GM19240 (cell line): ENCODE measurements around the gene PPFIBP2.

ENCODE experiments used
- DNase-seq: peaks from one replicate; pipeline ENCODE4 v3.0.0; 2011; ENCODE audit warnings: low spot score; ENCODE audit not compliant: insufficient read length

PPFIBP2 gene

DNA sequence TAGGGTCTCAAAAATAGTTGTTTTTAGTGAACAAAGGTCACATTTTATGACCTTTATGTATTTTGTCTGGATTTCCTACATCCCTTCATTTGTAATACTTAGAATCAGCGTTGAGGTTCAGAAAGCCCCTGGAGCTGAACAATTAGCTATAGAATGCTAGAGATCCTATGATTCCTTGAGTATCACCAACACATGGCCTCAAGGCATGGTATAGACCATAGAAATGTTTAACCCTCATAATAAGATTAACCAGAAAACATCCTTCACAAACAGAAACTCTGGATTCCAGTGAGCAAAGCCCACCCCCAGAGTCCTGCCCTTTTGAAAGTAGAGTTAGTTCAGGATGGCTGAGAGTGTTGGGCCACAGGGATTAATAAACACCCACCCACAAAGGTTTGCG is 82.2 kb downstream of the PPFIBP2 start:
- DNase-seq: no peak

DNA sequence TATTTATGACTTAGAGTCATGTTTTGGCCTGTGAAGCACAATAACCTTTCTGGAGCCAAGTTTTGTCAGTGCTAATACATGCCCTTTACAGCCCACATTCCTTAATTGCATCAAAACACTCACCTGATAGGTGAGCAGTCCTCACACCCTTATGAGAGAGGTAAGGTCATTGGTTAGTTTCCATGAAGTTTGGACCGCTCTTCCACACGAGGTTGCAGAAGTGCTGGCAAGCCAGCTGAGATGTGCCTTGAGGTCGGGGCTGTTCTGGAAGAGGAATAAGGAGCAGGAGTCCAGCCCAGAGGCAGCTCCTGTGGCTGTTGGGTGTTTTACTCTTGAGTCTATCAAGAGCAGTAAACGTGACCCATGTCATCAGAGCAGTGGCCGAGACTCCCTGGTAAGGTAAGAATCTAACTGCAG is 83.2 kb downstream of the PPFIBP2 start:
- DNase-seq: no peak

GRCh38 chr11:7597620-7598019 is 83.8 kb downstream of the PPFIBP2 start:
- DNase-seq: no peak

- no peak for DNase-seq
Observed at GRCh38 chr11:7599209-7599608, 85.4 kb downstream of the PPFIBP2 start.

- DNase-seq: no peak
Observed at GRCh38 chr11:7600205-7600775, 86.5 kb downstream of the PPFIBP2 start.

GRCh38 chr11:7603031-7603781 is 89.4 kb downstream of the PPFIBP2 start:
- no peak for DNase-seq

DNA sequence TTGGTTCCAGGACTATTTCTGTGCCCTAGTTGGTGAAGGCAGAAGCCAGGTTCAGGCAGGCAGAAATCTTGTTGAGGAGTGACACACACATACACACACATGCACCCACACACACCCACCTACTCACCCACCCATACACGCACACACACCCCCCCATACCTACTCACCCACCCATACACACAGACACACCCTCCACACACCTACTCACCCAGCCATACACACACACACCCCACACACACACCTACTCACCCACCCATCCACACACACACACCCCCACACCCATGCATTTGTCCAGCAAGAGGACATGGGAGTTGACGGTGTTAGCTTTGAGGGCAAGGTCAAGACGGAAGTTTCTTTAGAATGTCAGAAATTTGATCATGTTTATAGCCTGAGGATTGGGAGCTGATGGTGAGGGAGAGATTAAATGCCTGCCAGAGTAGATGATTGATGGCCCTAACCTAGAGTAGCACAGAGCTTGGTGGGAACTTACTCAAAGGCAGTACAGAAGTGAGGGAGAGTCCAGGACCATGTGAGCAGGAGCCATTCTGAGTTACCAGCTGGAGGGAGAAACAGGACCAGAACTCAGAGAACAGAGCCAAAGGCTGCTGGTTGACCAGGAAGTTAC is 90.6 kb downstream of the PPFIBP2 start:
- DNase-seq: no peak

GRCh38 chr11:7605186-7605943 is 91.6 kb downstream of the PPFIBP2 start:
- DNase-seq: no peak

DNA sequence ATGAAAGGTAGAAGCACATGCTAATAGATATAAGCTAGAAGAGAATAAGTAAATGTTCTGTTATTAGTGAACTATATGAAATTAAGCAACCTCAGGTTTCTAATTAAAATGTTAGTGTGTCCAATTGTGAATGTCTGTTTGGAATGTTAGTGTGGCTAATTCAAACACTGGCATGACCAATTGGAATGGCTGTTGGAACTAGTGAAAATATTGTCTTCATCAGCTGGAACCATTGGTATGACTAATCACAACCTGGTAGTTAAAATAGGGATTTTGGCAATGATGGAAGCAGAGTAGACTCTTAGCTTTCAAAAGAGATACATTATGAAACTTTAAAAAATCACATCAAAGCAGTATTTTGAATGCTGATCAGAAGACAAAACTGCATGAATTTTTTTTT is 92.7 kb downstream of the PPFIBP2 start:
- no peak for DNase-seq

DNA sequence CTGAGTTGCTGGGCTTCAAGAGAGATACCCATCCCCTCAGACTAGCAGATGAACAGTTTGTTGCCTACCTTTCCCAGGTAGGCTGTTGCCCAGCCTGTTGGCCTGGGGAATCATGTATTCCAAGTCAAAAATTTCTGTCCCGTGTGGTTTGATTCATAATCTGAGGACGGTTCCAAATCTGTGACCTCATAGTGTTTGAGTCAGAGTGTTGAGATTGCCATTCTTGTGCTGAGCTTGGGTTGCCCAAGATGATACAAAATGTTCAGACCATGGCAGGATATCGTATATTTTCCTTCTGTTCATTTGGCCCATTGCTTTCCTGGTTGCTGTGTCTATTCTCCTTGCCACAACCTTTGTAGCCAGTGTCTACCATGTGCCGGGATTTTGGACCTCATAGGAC is 95.2 kb downstream of the PPFIBP2 start:
- DNase-seq: no peak

GRCh38 chr11:7609521-7609920 is 95.7 kb downstream of the PPFIBP2 start:
- no peak for DNase-seq

DNA sequence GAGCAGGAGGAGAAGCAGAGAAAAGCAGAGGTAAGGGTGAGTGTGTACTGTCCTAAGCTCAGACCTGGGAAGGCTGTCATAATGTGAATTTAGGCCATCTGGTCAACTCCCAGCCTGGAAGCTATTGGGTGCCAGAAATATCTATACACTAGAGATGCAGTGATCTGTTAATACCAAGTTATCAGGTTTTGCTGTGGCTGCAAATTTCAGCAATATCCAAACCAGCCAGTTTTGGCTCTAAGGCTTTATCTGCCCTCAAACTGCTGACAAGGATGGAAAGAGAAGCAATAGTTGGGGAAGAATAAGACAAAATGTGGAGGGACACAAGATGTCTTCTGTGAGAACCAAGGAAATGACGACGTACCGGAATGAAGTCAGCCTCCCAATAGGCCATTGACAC is 96.6 kb downstream of the PPFIBP2 start:
- no peak for DNase-seq

- DNase-seq: no peak
Observed at GRCh38 chr11:7611411-7611810, 97.6 kb downstream of the PPFIBP2 start.

GRCh38 chr11:7612056-7612660 is 98.4 kb downstream of the PPFIBP2 start:
- DNase-seq: no peak

DNA sequence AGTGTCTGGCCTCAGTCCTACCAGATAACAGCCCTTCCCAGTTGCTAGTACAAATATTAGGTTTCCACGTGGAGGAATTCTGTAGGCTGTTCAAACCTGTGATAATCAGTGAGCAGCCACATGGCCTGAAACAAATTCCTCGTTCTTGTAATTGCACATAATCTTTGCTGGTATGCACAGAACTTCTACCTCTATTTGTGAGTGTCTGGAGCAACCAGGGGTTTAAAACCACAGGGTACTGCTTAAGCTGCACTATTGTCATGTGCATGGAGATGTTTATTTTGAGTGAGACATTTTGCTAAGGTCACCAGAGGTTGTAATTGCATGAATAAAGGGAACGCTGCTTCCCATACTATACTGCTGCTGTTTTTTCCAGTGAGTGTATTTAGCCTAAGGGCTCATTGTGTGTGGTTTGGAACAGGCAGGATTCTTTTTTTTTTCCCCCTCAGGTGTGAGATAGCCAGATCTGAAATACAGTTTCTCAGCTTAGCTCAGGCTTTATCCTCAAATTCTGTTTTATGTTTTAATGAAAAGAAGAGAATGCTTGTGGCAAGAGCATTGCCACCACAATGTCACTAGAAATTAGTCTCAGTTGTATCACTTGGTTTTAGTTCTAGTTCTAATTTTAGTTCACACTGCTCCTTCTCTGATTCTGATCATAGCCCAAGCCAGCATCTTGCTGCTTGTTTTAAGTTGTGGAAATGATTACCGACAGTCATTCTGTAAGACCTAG is 99.0 kb downstream of the PPFIBP2 start:
- no peak for DNase-seq

GRCh38 chr11:7613394-7613720 is 99.6 kb downstream of the PPFIBP2 start:
- no peak for DNase-seq

DNA sequence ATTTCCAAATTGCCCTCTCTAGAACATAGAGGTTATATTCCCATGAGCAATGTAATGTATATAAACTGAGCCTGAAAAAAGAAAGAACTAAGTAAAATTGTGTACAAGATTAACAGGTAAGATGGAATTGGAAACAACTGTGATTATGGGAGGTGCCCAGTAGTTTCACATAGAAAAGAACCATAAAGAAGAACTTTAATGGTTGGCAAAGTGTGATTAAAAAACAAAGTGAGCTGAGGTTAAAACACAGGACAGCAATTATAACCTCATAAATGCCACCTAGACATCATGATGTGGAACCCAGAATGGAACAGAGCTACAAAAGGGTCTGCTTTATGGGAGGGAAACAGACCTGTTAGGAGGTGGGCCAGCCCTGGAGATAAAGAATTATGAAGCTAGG is 100.9 kb downstream of the PPFIBP2 start:
- no peak for DNase-seq

DNA sequence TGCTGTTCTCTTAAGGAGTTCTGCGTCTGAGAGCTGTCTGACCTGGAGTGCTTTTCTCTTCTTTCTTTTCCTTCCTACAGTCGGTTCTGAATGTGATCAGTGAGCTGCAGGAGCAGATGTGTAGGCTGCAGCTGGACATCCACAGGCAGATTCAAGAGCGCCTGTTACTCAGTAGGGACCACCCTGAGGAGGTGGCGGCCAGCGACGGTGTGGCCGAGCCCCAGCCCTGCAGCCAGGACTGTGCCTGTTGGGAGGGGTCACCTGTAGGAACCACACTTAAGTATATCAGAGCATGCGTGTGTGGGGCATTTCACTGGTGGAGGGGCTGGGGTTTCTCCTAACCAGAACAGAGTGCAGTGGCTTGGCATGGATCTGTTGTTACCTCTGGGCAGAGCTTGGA is 103.2 kb downstream of the PPFIBP2 start:
- DNase-seq: no peak

DNA sequence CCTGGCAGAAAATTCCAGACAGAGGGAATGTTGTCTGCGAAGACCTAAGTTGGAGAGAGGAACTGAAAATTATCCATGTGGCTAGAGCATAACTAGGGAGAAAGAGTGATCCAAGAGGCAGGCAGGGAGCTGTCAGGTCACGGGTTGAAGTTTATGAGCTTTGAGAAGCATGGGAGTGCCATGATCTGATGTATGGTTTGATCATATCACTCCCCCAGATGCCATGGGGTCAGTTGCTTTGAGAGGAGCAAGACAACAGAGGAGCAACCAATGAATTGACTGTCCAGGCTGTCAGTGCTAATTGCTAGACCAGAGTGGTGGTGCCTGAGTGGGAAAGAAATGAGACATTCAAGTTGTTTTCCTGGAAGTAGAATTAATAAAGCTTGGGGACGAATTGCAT is 105.5 kb downstream of the PPFIBP2 start:
- no peak for DNase-seq

DNA sequence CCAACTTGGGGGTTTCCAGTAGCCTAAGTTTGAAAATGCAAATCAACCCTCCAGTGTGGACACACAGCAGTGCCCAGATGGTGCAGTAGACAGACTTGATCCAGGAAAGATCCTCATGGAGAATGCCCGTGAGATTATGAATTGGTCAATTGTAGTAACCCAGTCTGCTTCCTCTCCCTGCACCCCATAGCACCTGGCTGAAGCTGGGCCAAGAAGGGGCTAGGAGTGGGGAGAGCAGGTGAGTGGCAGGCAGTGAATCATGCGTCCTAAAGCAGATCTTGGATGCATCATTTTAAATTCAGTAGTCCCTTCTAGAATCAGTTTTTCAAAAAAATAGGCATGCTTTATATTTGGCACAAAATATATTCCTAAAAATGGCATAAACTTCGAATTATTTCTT is 107.3 kb downstream of the PPFIBP2 start:
- DNase-seq: no peak

DNA sequence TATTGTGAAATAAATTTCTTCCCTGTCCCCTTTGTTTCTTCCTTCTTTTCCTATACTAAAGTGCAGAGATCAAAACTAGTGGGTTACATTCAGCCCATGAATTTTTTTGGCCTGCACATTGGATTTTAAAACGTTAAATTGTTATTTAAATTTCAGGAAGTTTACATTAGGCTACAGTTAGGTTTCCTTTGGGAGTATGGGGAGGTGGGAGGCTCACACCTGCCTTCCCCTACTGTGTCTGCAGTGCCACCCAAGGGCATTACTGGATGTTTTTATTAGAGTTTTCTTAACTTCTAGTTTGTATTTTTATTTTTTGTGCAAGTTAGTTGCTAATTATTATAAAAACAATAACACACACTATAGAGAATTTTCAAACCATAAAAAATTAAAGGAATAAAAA is 107.8 kb downstream of the PPFIBP2 start:
- no peak for DNase-seq
